ENCODE data around the gene INAFM1. TPM values are rescaled to one million over a fixed set of nuclear protein-coding genes. Genes with fewer than 3 reads are reported as not detected.

The INAFM1 gene
- total RNA-seq, 3 donors from 2014 or later, result 14.7 to 28.9 (median 16.7) TPM

GRCh38 chr19:47322058-47322457 lies 47.4 kb downstream of the INAFM1 start:
- ATAC-seq (no peak), DNase-seq (no peak)
- H3K9me3 ChIP-seq, result no peaks in the 10 kb centered on the region
- no peaks in the 10 kb centered on the region for H3K4me1 ChIP-seq (ENCODE audit: low read depth)
- no peaks in the 10 kb centered on the region for H3K36me3 ChIP-seq (ENCODE audit: low read depth)
- no peak for TF ChIP-seq CTCF (IDR thresholded peaks at IDR 0.05)
- intact Hi-C loops (cut with DNase I, micrococcal nuclease), result no loop called here
- no peak overlapping the region for H3K4me3 ChIP-seq

GRCh38 chr19:47323409-47323808 lies 48.7 kb downstream of the INAFM1 start:
- intact Hi-C loops (cut with DNase I, micrococcal nuclease), result no loop called here
- DNase-seq (no peak), ATAC-seq (no peak)
- Histone ChIP-seq H3K36me3 (ENCODE audit: low read depth) (no peaks in the 10 kb centered on the region), H3K4me3 (no peak overlapping the region), H3K9me3 (no peaks in the 10 kb centered on the region), H3K4me1 (ENCODE audit: low read depth) (no peaks in the 10 kb centered on the region)
- TF ChIP-seq CTCF (IDR thresholded peaks at IDR 0.05), result no peak

- Histone ChIP-seq H3K4me1 (ENCODE audit: low read depth) (no peaks in the 10 kb centered on the region), H3K4me3 (no peak overlapping the region), H3K9me3 (no peaks in the 10 kb centered on the region), H3K36me3 (ENCODE audit: low read depth) (no peaks in the 10 kb centered on the region)
- DNase-seq, result no peak
- intact Hi-C loops (cut with DNase I, micrococcal nuclease), result no loop called here
- TF ChIP-seq CTCF (IDR thresholded peaks at IDR 0.05), result no peak
- ATAC-seq, result peak; percentile 31
Measured at GRCh38 chr19:47323872-47324271, 49.2 kb downstream of the INAFM1 start.

DNA sequence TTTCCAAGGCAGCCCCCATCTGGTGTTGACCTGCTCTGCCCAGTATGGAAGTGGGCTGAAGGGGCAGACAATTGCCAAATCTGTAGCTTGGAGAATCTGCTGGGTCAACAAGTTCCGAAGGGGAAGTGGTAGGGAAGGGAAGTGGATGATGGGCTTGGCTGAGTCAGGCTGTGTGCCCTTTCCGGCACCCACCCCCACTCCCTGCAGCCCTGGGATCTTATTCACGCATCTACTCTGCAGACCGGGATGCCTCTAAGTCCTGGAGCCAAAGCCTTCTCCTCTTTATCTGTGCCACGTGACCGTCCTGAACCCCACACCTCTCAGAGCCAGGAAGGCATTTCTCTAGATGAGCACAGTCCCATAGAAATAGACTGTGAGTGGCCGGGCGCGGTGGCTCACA lies 49.8 kb downstream of the INAFM1 start:
- TF ChIP-seq CTCF (IDR thresholded peaks at IDR 0.05), result no peak
- ATAC-seq, result peak; percentile 69
- no peaks in the 10 kb centered on the region for H3K9me3 ChIP-seq
- intact Hi-C loops (cut with DNase I, micrococcal nuclease), result no loop called here
- H3K4me3 ChIP-seq, result no peak overlapping the region
- H3K4me1 ChIP-seq (ENCODE audit: low read depth), result no peaks in the 10 kb centered on the region
- peak in 1 of 3 donors; percentile 23 for DNase-seq
- no peaks in the 10 kb centered on the region for H3K36me3 ChIP-seq (ENCODE audit: low read depth)

Small RNAs within 50 kb of the gene (microRNA-seq; reads per million reads assigned to microRNA genes)
- not detected for gene MIR3190
- not detected for gene MIR3191

Other genes starting within 250 kb of the INAFM1 start
- gene TMEM160, start 226.3 kb upstream of the INAFM1 start, total RNA-seq, result 10 to 100 TPM; 23.8 to 32.8 (median 25.9) TPM
- gene ZC3H4, start 161.1 kb upstream of the INAFM1 start, total RNA-seq, result 10 to 100 TPM; 44.4 to 53.4 (median 52.8) TPM
- gene SAE1, start 144.1 kb upstream of the INAFM1 start, total RNA-seq, result 100 to 1,000 TPM in 1 of 3 donors, 10 to 100 TPM in 2; 41.7 to 133 (median 66.4) TPM
- gene BBC3, start 43.7 kb upstream of the INAFM1 start, total RNA-seq, result 10 to 100 TPM; 18.3 to 24.9 (median 22.8) TPM
- 10 to 100 TPM; 33.3 to 46.9 (median 38.7) TPM for gene CCDC9, start 18.4 kb upstream of the INAFM1 start, total RNA-seq
- 10 to 100 TPM in 1 of 3 donors, 1 to 10 TPM in 2; 5.1 to 13.5 (median 7.9) TPM for gene C5AR1, start 35.0 kb downstream of the INAFM1 start, total RNA-seq
- gene C5AR2, start 57.3 kb downstream of the INAFM1 start, total RNA-seq, result 1 to 10 TPM in 2 of 3 donors, under 1 TPM in 1; 0.29 to 1.6 (median 1.4) TPM
- gene DHX34, start 74.4 kb downstream of the INAFM1 start, total RNA-seq, result 10 to 100 TPM in 2 of 3 donors, 1 to 10 TPM in 1; 8.7 to 12.3 (median 11.0) TPM
- gene MEIS3, start 144.6 kb downstream of the INAFM1 start, total RNA-seq, result 10 to 100 TPM in 1 of 3 donors, 1 to 10 TPM in 2; 2.1 to 11.6 (median 4.2) TPM
- 10 to 100 TPM in 1 of 3 donors, 1 to 10 TPM in 1, under 1 TPM in 1; 0.75 to 17.5 (median 2.1) TPM for gene SLC8A2, start 197.0 kb downstream of the INAFM1 start, total RNA-seq
- 1 to 10 TPM; 5.5 to 8.9 (median 8.9) TPM for gene KPTN, start 209.3 kb downstream of the INAFM1 start, total RNA-seq
- gene NAPA, start 240.2 kb downstream of the INAFM1 start, total RNA-seq, result 100 to 1,000 TPM; 109 to 145 (median 124) TPM